Transverse colon (tissue), 4 donors: ENCODE data around the gene TM4SF4.

Source experiments
- CTCF ChIP-seq, 5 experiments: fragments of 200-600 bp in 3 of 5; fragments of 450-650 bp in 2 of 5; sonication (generic) in 3 of 5; IDR thresholded peaks; 1 replicate in 2 of 5; 2 replicates in 3 of 5; pipeline ENCODE4 v1.5.1; 2016 to 2017; ENCODE audit warnings: antibody characterized with exemption in 5 of 5, inconsistent platforms in 3 of 5, mild to moderate bottlenecking in 2 of 5, moderate library complexity in 1 of 5
- EP300 ChIP-seq: sonication (generic); formaldehyde crosslinking; IDR thresholded peaks from one replicate; pipeline ENCODE4 v1.6.1; 2017; ENCODE audit warnings: antibody characterized with exemption, low read depth
- POLR2A ChIP-seq: fragments of 450-650 bp; IDR thresholded peaks from one replicate; pipeline ENCODE4 v1.6.1; 2016; ENCODE audit warnings: antibody characterized with exemption, mild to moderate bottlenecking, moderate library complexity
- POLR2AphosphoS5 ChIP-seq, 3 donors: sonication (generic); formaldehyde crosslinking; IDR thresholded peaks; one replicate each; pipeline ENCODE4 v1.6.1; 2016; ENCODE audit warnings: antibody characterized with exemption in 3 of 3

- TF ChIP-seq CTCF (IDR thresholded peaks at IDR 0.05) (no peak), POLR2AphosphoS5 (IDR thresholded peaks at IDR 0.05) (no peak), POLR2A (no peak), EP300 (no peak)
These were observed 21.2 kb downstream of the TM4SF4 start for GRCh38 chr3:149495581-149496125.
